IPS-15b (cell line): ENCODE results near the gene PHF8.

Experiments used
- H3K27me3 ChIP-seq: one replicate; pipeline ENCODE4 v1.6.1; 2013; ENCODE audit warnings: low read length; ENCODE audit not compliant: control insufficient read depth, insufficient read depth
- H3K36me3 ChIP-seq: one replicate; pipeline ENCODE4 v1.6.1; 2013; ENCODE audit warnings: low read length; ENCODE audit not compliant: control insufficient read depth, insufficient read depth
- H3K4me1 ChIP-seq: one replicate; pipeline ENCODE4 v1.6.1; 2013; ENCODE audit warnings: mild to moderate bottlenecking, low read length; ENCODE audit not compliant: control insufficient read depth, insufficient read depth
- H3K4me3 ChIP-seq: one replicate; pipeline ENCODE4 v1.5.1; 2013; ENCODE audit warnings: low read depth, low read length
- H3K9ac ChIP-seq: one replicate; pipeline ENCODE4 v1.6.1; 2013; ENCODE audit warnings: low read depth, mild to moderate bottlenecking, low read length
- H3K9me3 ChIP-seq: one replicate; pipeline ENCODE4 v1.6.1; 2013; ENCODE audit warnings: mild to moderate bottlenecking, low read length; ENCODE audit not compliant: control insufficient read depth, insufficient read depth

PHF8 gene

DNA sequence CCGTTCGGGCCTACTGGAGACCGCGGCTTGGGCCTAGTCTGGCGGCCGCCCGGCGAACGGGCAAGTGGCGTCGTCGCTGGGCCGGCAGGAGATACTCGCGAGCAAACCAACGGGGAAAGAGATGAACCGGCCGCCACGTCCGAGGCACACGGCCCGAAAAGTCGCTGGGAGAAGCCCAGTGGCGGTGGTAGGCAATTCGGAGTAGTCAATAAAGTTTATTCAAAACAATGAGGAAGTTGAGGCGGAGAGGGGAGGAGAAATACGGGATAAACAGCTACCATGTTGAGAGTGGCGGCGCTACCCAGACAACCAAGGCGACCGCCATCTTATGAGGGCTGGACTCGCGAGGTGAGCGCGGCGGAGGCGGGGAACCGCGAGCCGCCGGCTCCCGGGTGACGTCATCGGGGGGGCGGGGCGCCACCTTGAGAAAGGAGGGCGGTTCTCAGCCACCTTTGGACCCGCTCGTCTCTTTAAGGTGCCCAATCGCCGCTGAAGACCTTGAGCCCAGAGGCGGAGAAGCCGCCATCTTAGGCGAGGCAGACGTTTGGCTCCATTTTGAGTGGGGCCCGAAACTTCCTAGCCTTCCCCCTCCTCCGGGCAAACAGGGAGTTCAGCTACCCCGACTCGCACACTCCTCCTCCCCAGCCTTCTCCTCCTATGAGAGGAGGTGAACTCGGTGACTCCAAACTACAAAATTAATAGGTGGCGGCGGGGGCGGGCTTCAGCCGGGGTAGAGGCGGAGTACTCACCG lies at the start of gene PHF8:
TSS of gene PHF8 (minus strand) at position 348 of the 751 bp plus-strand sequence. CDS start 1,745 bp downstream, outside the sequence.
- H3K36me3 ChIP-seq = peaks cover 3% of the 10 kb centered on the region
- H3K4me1 ChIP-seq = no peaks in the 10 kb centered on the region
- no peaks in the 10 kb centered on the region for H3K27me3 ChIP-seq
- H3K9me3 ChIP-seq = no peaks in the 10 kb centered on the region
- peak within 1 kb of the TSS; percentile 41 for H3K9ac ChIP-seq
- H3K4me3 ChIP-seq = peak within 1 kb of the TSS; percentile 80

GRCh38 chrX:54093571-54093970 lies 49.3 kb upstream of the PHF8 start:
- Histone ChIP-seq H3K27me3 (no peaks in the 10 kb centered on the region), H3K36me3 (no peaks in the 10 kb centered on the region), H3K4me3 (no peak overlapping the region), H3K4me1 (no peaks in the 10 kb centered on the region), H3K9me3 (no peaks in the 10 kb centered on the region), H3K9ac (no peak overlapping the region)

GRCh38 chrX:54093159-54093558 lies 48.9 kb upstream of the PHF8 start:
- no peak overlapping the region for H3K4me3 ChIP-seq
- no peak overlapping the region for H3K9ac ChIP-seq
- H3K36me3 ChIP-seq = no peaks in the 10 kb centered on the region
- H3K27me3 ChIP-seq = no peaks in the 10 kb centered on the region
- no peaks in the 10 kb centered on the region for H3K4me1 ChIP-seq
- no peaks in the 10 kb centered on the region for H3K9me3 ChIP-seq

- Histone ChIP-seq H3K9ac (no peak overlapping the region), H3K27me3 (no peaks in the 10 kb centered on the region), H3K9me3 (no peaks in the 10 kb centered on the region)
These were observed 46.6 kb upstream of the PHF8 start for GRCh38 chrX:54090880-54091279.

GRCh38 chrX:54089191-54089590 lies 44.9 kb upstream of the PHF8 start:
- H3K4me3 ChIP-seq = no peak overlapping the region
- no peaks in the 10 kb centered on the region for H3K36me3 ChIP-seq
- no peaks in the 10 kb centered on the region for H3K27me3 ChIP-seq

More at GRCh38 chrX:54090880-54091279, 46.6 kb upstream of the PHF8 start:
- Histone ChIP-seq H3K4me3 (no peak overlapping the region), H3K4me1 (no peaks in the 10 kb centered on the region), H3K36me3 (no peaks in the 10 kb centered on the region)

DNA sequence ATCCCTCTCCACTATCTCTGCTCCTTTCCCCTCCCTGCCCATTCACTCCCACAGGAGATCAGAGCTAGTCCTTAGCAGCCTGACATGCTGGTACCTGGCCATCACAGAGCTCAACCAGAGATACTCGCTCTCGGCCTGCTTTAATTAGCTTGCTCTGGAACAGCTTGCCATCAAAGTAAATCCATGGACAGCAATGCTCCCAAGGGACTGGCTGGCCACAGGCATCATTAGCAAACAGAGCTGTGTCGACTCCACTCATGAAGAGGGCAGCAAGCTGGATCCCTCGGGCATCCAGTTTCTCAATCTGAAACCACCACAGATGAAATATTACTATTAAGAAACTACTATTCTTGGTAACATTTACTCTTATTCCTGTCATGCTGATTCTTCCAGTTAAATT lies 43.4 kb upstream of the PHF8 start:
- Histone ChIP-seq H3K9me3 (no peaks in the 10 kb centered on the region), H3K9ac (no peak overlapping the region), H3K27me3 (no peaks in the 10 kb centered on the region), H3K36me3 (no peaks in the 10 kb centered on the region), H3K4me1 (no peaks in the 10 kb centered on the region), H3K4me3 (no peak overlapping the region)

More at GRCh38 chrX:54089191-54089590, 44.9 kb upstream of the PHF8 start:
- Histone ChIP-seq H3K9me3 (no peaks in the 10 kb centered on the region), H3K4me1 (no peaks in the 10 kb centered on the region), H3K9ac (no peak overlapping the region)

- H3K27me3 ChIP-seq = no peaks in the 10 kb centered on the region
- H3K36me3 ChIP-seq = no peaks in the 10 kb centered on the region
- no peaks in the 10 kb centered on the region for H3K4me1 ChIP-seq
- H3K9me3 ChIP-seq = no peaks in the 10 kb centered on the region
- no peak overlapping the region for H3K9ac ChIP-seq
- H3K4me3 ChIP-seq = no peak overlapping the region
These were observed 41.4 kb upstream of the PHF8 start for GRCh38 chrX:54085666-54086065.

DNA sequence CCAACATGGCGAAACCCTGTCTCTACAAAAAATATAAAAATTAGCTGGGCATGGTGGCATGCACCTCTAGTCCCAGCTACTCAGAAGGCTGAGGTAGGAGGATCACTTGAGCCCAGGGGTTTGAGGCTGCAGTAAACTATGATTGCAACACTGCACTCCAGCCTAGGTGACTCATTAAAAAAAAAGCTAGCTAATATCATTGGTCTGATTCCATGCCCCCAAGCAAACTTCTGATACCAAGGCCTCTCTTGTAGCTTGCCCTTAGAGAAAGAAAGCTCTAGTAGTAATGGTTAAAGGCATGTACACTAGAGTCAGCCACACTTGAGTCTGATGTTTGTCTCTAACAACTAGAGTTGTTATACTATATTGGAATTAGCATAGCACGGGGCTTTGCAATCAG lies 32.6 kb upstream of the PHF8 start:
- Histone ChIP-seq H3K27me3 (no peaks in the 10 kb centered on the region), H3K4me1 (no peaks in the 10 kb centered on the region), H3K9ac (no peak overlapping the region), H3K9me3 (no peaks in the 10 kb centered on the region), H3K4me3 (no peak overlapping the region), H3K36me3 (no peaks in the 10 kb centered on the region)

- no peak overlapping the region for H3K9ac ChIP-seq
- no peaks in the 10 kb centered on the region for H3K4me1 ChIP-seq
- H3K36me3 ChIP-seq = no peaks in the 10 kb centered on the region
- H3K4me3 ChIP-seq = no peak overlapping the region
- no peaks in the 10 kb centered on the region for H3K9me3 ChIP-seq
- no peaks in the 10 kb centered on the region for H3K27me3 ChIP-seq
These were observed 30.6 kb upstream of the PHF8 start for GRCh38 chrX:54074826-54075225.

DNA sequence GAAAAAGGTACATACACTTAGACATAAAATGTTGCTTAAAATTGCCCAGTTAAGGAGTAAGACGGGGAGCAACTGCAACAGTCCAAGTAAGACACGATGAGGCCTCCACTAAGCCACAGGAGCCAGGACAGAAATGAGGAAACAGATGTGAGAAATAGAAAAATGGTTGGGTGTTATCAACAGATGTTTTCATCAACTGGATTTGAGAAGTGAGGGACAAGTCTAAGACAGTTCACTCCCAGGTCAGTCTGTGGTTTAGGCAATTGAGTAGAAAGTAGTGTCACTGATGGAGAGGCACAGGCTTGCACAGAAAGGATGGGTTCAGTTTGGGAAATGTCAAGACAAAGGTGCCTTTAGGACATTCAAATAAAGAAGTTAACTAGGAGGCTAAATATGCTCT lies 23.5 kb upstream of the PHF8 start:
- Histone ChIP-seq H3K4me1 (no peaks in the 10 kb centered on the region), H3K36me3 (no peaks in the 10 kb centered on the region), H3K4me3 (no peak overlapping the region), H3K9me3 (no peaks in the 10 kb centered on the region), H3K9ac (no peak overlapping the region), H3K27me3 (no peaks in the 10 kb centered on the region)

- H3K4me3 ChIP-seq = no peak overlapping the region
- H3K9me3 ChIP-seq = no peaks in the 10 kb centered on the region
- no peaks in the 10 kb centered on the region for H3K27me3 ChIP-seq
- H3K36me3 ChIP-seq = no peaks in the 10 kb centered on the region
- H3K9ac ChIP-seq = no peak overlapping the region
- no peaks in the 10 kb centered on the region for H3K4me1 ChIP-seq
These were observed 22.6 kb upstream of the PHF8 start for GRCh38 chrX:54066841-54067240.

- Histone ChIP-seq H3K4me3 (no peak overlapping the region), H3K9ac (no peak overlapping the region), H3K9me3 (peaks cover 5% of the 10 kb centered on the region), H3K36me3 (no peaks in the 10 kb centered on the region), H3K27me3 (no peaks in the 10 kb centered on the region), H3K4me1 (no peaks in the 10 kb centered on the region)
These were observed 20.3 kb upstream of the PHF8 start for GRCh38 chrX:54064564-54064963.
